CD4-positive, alpha-beta T cell (primary cell): ENCODE results near the gene RNF128. TPM values are rescaled to one million over a fixed set of nuclear protein-coding genes. Genes with fewer than 3 reads are reported as not detected.

ENCODE experiments used
- total RNA-seq, 174 experiments: library from RNA in 2 of 174; stranded (reverse) in 2 of 174; gene quantifications; one replicate each; pipeline ENCODE4 v1.2.3 and lab custom pipeline; 2021 to 2026

RNF128 gene
- total RNA-seq, 2 experiments from 2014 or later, result not detected

Other genes with a start within 250 kb of the RNF128 start
- gene RADX, start 114.7 kb upstream of the RNF128 start, total RNA-seq, result 1 to 10 TPM; 8.1 to 9.4 TPM
- gene TBC1D8B, start 76.0 kb downstream of the RNF128 start, total RNA-seq, result under 1 TPM; 0.22 TPM
- not detected for gene RIPPLY1, start 176.6 kb downstream of the RNF128 start, total RNA-seq
- not detected for gene CLDN2, start 193.7 kb downstream of the RNF128 start, total RNA-seq